Liver (tissue), 3 donors: ENCODE measurements around the gene STK11.

Experiments used
- ATF3 ChIP-seq: IDR thresholded peaks from 2 replicates; pipeline ENCODE4 v1.6.1; 2016; ENCODE audit warnings: antibody characterized with exemption
- CTCF ChIP-seq: fragments of 150-350 bp; IDR thresholded peaks from 2 replicates; pipeline ENCODE4 v1.5.1; 2017; ENCODE audit warnings: improper control_type of control experiment, low read depth, low read length; ENCODE audit not compliant: missing input control
- MAX ChIP-seq: IDR thresholded peaks from 2 replicates; pipeline ENCODE4 v1.6.1; 2016; ENCODE audit warnings: antibody characterized with exemption
- REST ChIP-seq: IDR thresholded peaks from 2 replicates; pipeline ENCODE4 v1.6.1; 2016; ENCODE audit warnings: antibody characterized with exemption, mild to moderate bottlenecking
- SP1 ChIP-seq: IDR thresholded peaks from 2 replicates; pipeline ENCODE4 v1.6.1; 2018; ENCODE audit warnings: antibody characterized with exemption, mild to moderate bottlenecking
- TAF1 ChIP-seq: conservative IDR thresholded peaks from 2 replicates; pipeline ENCODE4 v1.6.1; 2016; ENCODE audit warnings: antibody characterized with exemption, mild to moderate bottlenecking
- YY1 ChIP-seq: IDR thresholded peaks from 2 replicates; pipeline ENCODE4 v1.6.1; 2016; ENCODE audit warnings: antibody characterized with exemption, mild to moderate bottlenecking
- donor health status: healthy.
- donor health status: healthy.

DNA sequence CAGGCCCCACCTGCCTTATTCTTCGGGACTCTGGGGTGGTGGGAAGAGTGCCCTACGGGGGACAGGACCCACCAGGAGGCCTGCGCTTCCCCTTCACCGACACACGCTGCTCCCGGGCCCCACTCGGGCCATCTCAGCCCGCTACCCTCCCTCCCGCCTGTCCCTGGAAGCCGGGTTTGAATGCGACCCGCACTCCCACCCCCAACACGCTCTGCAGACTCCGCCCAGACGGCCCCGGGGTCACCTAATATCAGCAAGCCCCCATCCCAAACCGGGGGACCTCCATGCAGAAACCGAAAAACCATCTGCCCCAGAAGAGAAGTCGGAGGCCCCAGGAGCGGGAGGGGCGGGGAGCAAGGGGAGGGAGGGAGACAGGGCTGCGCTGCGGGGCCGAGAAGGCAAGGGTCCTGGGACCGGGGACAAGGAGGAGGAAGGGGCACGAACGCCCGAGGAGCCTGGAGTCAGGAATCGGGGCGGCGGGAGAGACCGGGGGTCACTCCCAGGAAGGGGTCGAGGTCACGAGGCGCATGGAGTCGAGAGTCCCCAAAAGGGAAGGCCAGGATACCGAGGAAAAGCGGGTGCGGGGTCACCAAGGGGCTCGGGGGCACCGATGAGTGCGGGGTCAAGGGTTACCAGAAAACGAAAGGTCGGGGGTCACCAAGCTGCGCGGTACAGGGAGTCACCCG is 32.3 kb upstream of the STK11 start:
- no peak for TF ChIP-seq CTCF
- TF ChIP-seq REST: no peak
- TF ChIP-seq SP1: no peak
- no peak for TF ChIP-seq YY1
- no peak for TF ChIP-seq MAX
- TF ChIP-seq ATF3: no peak
- no peak for TF ChIP-seq TAF1
